GM18873 (cell line): ENCODE measurements around the gene ID4.

Experiments used
- ATAC-seq: cut with Tn5 transposase; IDR thresholded peaks from one replicate; pipeline ENCODE4 v1.9.1; 2021; ENCODE audit warnings: mild to moderate bottlenecking, moderate library complexity, moderate number of reproducible peaks; ENCODE audit not compliant: unreplicated experiment, low FRiP score

ID4 gene

GRCh38 chr6:19830171-19830570 is 7.0 kb upstream of the ID4 start:
- no peak for ATAC-seq

- no peak for ATAC-seq
Measured at GRCh38 chr6:19831358-19831757, 5.8 kb upstream of the ID4 start.

GRCh38 chr6:19833947-19834346 is 3.2 kb upstream of the ID4 start:
- no peak for ATAC-seq

GRCh38 chr6:19834858-19835257 is 2.3 kb upstream of the ID4 start:
- no peak for ATAC-seq

- ATAC-seq: no peak
Measured at GRCh38 chr6:19835605-19836004, 1.6 kb upstream of the ID4 start.

- no peak for ATAC-seq
Measured at GRCh38 chr6:19837511-19838441, 606 bp downstream of the ID4 start.

GRCh38 chr6:19838442-19839236 is 1.5 kb downstream of the ID4 start:
- ATAC-seq: no peak

GRCh38 chr6:19839237-19839546 is 2.0 kb downstream of the ID4 start:
- no peak for ATAC-seq

GRCh38 chr6:19839788-19840187 is 2.6 kb downstream of the ID4 start:
- no peak for ATAC-seq

- ATAC-seq: no peak
Measured at GRCh38 chr6:19841181-19841580, 4.0 kb downstream of the ID4 start.

- no peak for ATAC-seq
Measured at GRCh38 chr6:19842030-19842615, 5.0 kb downstream of the ID4 start.

- no peak for ATAC-seq
Measured at GRCh38 chr6:19844689-19845088, 7.5 kb downstream of the ID4 start.

GRCh38 chr6:19845266-19846041 is 8.3 kb downstream of the ID4 start:
- ATAC-seq: no peak

GRCh38 chr6:19848465-19849029 is 11.4 kb downstream of the ID4 start:
- no peak for ATAC-seq

GRCh38 chr6:19849196-19849595 is 12.0 kb downstream of the ID4 start:
- ATAC-seq: no peak

- no peak for ATAC-seq
Measured at GRCh38 chr6:19849755-19850154, 12.6 kb downstream of the ID4 start.

GRCh38 chr6:19851241-19852089 is 14.3 kb downstream of the ID4 start:
- ATAC-seq: no peak

- ATAC-seq: no peak
Measured at GRCh38 chr6:19852090-19852457, 14.9 kb downstream of the ID4 start.

GRCh38 chr6:19852927-19853326 is 15.8 kb downstream of the ID4 start:
- ATAC-seq: no peak
